ENCODE results near the gene SALL2.

SALL2 gene

GRCh38 chr14:21526672-21527317, 649 bp upstream of the SALL2 start:
- no peak for DNase-seq

GRCh38 chr14:21525571-21525961, 580 bp downstream of the SALL2 start:
- no peak for DNase-seq

- DNase-seq: no peak
These were observed 1.3 kb downstream of the SALL2 start for GRCh38 chr14:21524575-21525490.

- no peak for DNase-seq
These were observed 2.9 kb downstream of the SALL2 start for GRCh38 chr14:21523203-21523602.

GRCh38 chr14:21521501-21521900, 4.6 kb downstream of the SALL2 start:
- DNase-seq: peak; percentile 84

- no peak for DNase-seq
These were observed 5.4 kb downstream of the SALL2 start for GRCh38 chr14:21520767-21521166.

- no peak for DNase-seq
These were observed 7.4 kb downstream of the SALL2 start for GRCh38 chr14:21518725-21519124.

GRCh38 chr14:21514341-21514740, 11.8 kb downstream of the SALL2 start:
- no peak for DNase-seq

GRCh38 chr14:21510735-21511657, 15.2 kb downstream of the SALL2 start, which contains the start of gene METTL3:
Gene METTL3 (minus strand): TSS chr14:21511340. CDS start chr14:21511223, 117 bp downstream.
- DNase-seq: peak; percentile 100

GRCh38 chr14:21509432-21510143, 16.6 kb downstream of the SALL2 start:
- DNase-seq: no peak

GRCh38 chr14:21506557-21506956, 19.6 kb downstream of the SALL2 start:
- no peak for DNase-seq

- no peak for DNase-seq
These were observed 21.1 kb downstream of the SALL2 start for GRCh38 chr14:21505012-21505553.

- DNase-seq: no peak
These were observed 22.8 kb downstream of the SALL2 start for GRCh38 chr14:21503376-21503775.

- no peak for DNase-seq
These were observed 24.6 kb downstream of the SALL2 start for GRCh38 chr14:21501568-21501967.

GRCh38 chr14:21498540-21499526, 27.3 kb downstream of the SALL2 start:
- DNase-seq: peak; percentile 77

GRCh38 chr14:21496453-21496852, 29.7 kb downstream of the SALL2 start:
- DNase-seq: peak; percentile 37

- peak; percentile 46 for DNase-seq
These were observed 31.0 kb downstream of the SALL2 start for GRCh38 chr14:21494902-21495762.

- DNase-seq: no peak
These were observed 39.5 kb downstream of the SALL2 start for GRCh38 chr14:21486640-21487087.

- DNase-seq: peak; percentile 94
These were observed 49.0 kb downstream of the SALL2 start, which contains the start of the genes RAB2B and TOX4 for GRCh38 chr14:21476925-21477681. Gene RAB2B (minus strand): TSS chr14:21476959. CDS start chr14:21476872, 87 bp downstream. Gene TOX4 (plus strand): TSS chr14:21477195. CDS start chr14:21477279, 84 bp downstream.
